Chondrocyte (in vitro differentiated cells): Measurements from ENCODE around the gene RFX1. TPM values are rescaled to one million over a fixed set of nuclear protein-coding genes. Genes with fewer than 3 reads are reported as not detected.
A peak's percentile ranks its signal among the peaks of the same experiment; 100 is the strongest.
"Not testable (repeated sequence)": the region's sequence is repeated elsewhere in the genome, so short reads cannot be mapped to it uniquely, and the experiment has no call there.

Source experiments
- DNase-seq: peaks from one replicate; pipeline ENCODE4 v3.0.0; 2021; ENCODE audit warnings: mixed read lengths, low spot score
- H3K27ac Mint-ChIP-seq: one replicate; pipeline ENCODE4 v1.8.0; 2021; ENCODE audit warnings: mild to moderate bottlenecking, moderate library complexity, mixed read lengths; ENCODE audit not compliant: unreplicated experiment
- H3K27me3 Mint-ChIP-seq: 2 replicates; pipeline ENCODE4 v1.8.0; 2021; ENCODE audit warnings: low read depth, mixed read lengths
- H3K36me3 Mint-ChIP-seq: 2 replicates; pipeline ENCODE4 v1.8.0; 2021; ENCODE audit warnings: low read depth, mixed read lengths
- H3K4me1 Mint-ChIP-seq: 2 replicates; pipeline ENCODE4 v1.8.0; 2021; ENCODE audit warnings: low read depth, mild to moderate bottlenecking, mixed read lengths
- H3K4me3 Mint-ChIP-seq: one replicate; pipeline ENCODE4 v1.8.0; 2021; ENCODE audit warnings: mild to moderate bottlenecking, moderate library complexity, mixed read lengths; ENCODE audit not compliant: unreplicated experiment
- H3K9me3 Mint-ChIP-seq: 2 replicates; pipeline ENCODE4 v1.8.0; 2021; ENCODE audit warnings: low read depth, mixed read lengths
- total RNA-seq: library from RNA; stranded (reverse); gene quantifications from 3 replicates; pipeline ENCODE4 v1.2.1, GENCODE V29; 2021
- TF ChIP-seq, protein P1 (sequence below): fragments of 200-600 bp; sonication (generic); IDR thresholded peaks from 2 replicates; pipeline ENCODE4 v1.5.0; 2021; ENCODE audit warnings: antibody characterized with exemption, mild to moderate bottlenecking, moderate library complexity

Gene RFX1
- total RNA-seq, 1 donor from 2014 or later, result 9.4 TPM

DNA sequence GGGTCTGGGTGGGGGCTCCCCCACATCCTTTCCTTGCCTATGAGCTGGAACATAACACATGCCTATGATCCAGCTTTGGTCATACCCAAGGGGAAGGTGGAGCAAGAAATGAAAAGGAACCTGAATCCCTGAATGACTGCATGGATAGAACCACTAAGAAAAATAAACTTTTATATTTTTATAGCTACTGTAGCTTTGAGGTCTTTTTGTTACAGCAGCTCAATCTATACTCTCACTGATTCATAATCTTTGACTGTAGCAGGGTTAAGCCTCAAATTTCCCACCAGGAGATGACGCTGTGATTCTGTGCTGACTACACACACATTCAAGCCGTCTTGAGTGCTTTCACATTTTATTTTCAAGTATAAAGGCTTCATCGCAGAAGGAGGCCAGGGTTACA lies 46.9 kb upstream of the RFX1 start:
- Mint-ChIP-seq H3K27ac (no peak overlapping the region), H3K27me3 (no peaks in the 10 kb centered on the region), H3K4me3 (no peak overlapping the region), H3K36me3 (peaks cover 1% of the 10 kb centered on the region), H3K9me3 (no peaks in the 10 kb centered on the region), H3K4me1 (peaks cover 5% of the 10 kb centered on the region)
- TF ChIP-seq, protein P1, sequence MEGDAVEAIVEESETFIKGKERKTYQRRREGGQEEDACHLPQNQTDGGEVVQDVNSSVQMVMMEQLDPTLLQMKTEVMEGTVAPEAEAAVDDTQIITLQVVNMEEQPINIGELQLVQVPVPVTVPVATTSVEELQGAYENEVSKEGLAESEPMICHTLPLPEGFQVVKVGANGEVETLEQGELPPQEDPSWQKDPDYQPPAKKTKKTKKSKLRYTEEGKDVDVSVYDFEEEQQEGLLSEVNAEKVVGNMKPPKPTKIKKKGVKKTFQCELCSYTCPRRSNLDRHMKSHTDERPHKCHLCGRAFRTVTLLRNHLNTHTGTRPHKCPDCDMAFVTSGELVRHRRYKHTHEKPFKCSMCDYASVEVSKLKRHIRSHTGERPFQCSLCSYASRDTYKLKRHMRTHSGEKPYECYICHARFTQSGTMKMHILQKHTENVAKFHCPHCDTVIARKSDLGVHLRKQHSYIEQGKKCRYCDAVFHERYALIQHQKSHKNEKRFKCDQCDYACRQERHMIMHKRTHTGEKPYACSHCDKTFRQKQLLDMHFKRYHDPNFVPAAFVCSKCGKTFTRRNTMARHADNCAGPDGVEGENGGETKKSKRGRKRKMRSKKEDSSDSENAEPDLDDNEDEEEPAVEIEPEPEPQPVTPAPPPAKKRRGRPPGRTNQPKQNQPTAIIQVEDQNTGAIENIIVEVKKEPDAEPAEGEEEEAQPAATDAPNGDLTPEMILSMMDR, result no peak
- DNase-seq, result no peak

DNA sequence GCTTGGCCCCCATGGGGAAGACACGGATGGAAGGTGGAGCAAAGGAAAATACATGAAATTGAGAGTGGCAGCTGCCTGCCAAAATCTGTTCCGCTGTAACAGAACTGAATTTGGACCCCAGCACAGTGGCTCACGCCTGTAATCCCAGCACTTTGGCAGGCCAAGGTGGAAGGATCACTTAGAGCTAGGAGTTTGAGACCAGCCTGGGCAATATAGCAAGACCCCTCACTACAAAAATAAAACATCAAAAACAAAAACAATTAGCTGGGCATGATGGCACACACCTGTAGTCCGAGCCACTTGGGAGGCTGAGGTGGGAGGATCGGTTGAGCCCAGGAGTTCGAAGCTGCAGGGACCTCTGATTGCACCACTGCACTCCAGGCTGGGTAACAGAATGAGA lies 46.4 kb upstream of the RFX1 start:
- TF ChIP-seq, protein P1, result no peak
- no peaks in the 10 kb centered on the region for H3K4me1 Mint-ChIP-seq
- DNase-seq, result no peak
- H3K36me3 Mint-ChIP-seq, result peaks cover 1% of the 10 kb centered on the region
- H3K27ac Mint-ChIP-seq, result no peak overlapping the region
- H3K27me3 Mint-ChIP-seq, result no peaks in the 10 kb centered on the region
- H3K4me3 Mint-ChIP-seq, result no peak overlapping the region
- H3K9me3 Mint-ChIP-seq, result no peaks in the 10 kb centered on the region

DNA sequence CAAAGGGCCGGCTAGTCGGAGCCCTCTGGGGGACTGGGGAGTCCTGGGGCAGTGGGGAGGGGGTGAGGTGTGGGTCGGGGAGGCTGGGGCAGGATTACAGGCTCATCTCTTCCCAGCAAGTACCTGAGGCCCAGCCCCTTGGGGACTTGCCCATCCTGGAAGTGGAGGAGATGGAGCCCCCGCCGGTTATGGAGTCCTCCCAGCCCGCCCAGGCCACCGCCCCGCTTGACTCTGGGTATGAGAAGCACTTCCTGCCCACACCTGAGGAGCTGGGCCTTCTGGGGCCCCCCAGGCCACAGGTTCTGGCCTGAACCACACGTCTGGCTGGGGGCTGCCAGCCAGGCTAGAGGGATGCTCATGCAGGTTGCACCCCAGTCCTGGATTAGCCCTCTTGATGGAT lies 45.9 kb upstream of the RFX1 start:
- H3K9me3 Mint-ChIP-seq, result no peaks in the 10 kb centered on the region
- H3K4me1 Mint-ChIP-seq, result no peaks in the 10 kb centered on the region
- H3K36me3 Mint-ChIP-seq, result peaks cover 1% of the 10 kb centered on the region
- no peak overlapping the region for H3K27ac Mint-ChIP-seq
- H3K27me3 Mint-ChIP-seq, result no peaks in the 10 kb centered on the region
- TF ChIP-seq, protein P1, result no peak
- H3K4me3 Mint-ChIP-seq, result no peak overlapping the region
- DNase-seq, result no peak

DNA sequence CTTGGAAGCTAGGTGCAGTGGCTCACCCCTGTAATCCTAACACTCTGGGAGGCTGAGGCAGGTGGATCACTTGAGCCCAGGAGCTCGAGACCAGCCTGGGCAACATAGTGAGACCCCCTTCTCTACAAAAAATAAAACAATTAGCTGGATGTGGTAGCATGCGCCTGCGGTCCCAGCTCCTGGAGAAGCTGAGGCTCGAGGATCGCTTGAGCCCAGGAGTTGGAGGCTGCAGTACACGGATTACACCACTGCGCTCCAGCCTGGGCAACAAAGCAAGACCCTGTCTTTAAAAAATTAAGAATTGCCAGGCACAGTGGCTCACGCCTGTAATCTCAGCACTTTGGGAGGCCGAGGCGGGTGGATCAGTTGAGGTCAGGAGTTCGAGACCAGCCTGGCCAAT lies 44.8 kb upstream of the RFX1 start:
- not testable (repeated sequence) for H3K27me3 Mint-ChIP-seq, DNase-seq, H3K4me3 Mint-ChIP-seq, H3K9me3 Mint-ChIP-seq, H3K36me3 Mint-ChIP-seq, H3K4me1 Mint-ChIP-seq, H3K27ac Mint-ChIP-seq

DNA sequence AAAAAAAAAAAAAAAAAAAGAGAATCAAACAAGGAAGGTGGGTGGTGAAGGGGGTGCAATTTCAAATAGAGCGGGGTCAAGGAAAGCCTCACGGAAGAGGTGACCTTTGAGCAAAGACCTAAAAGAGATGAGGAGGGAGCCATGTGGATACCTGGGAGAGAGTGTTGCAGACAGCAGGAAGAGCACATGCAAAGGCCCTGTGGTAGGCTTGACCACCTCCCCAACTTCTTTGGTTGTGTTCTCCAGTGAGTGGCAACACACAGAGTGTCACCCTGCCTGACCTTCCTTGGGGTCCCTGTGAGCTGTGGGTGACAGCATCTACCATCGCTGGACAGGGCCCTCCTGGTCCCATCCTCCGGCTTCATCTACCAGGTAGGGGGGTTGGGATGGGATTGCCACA lies 44.4 kb upstream of the RFX1 start:
- Mint-ChIP-seq H3K27me3 (no peaks in the 10 kb centered on the region), H3K36me3 (peaks cover 1% of the 10 kb centered on the region), H3K27ac (no peak overlapping the region), H3K4me3 (no peak overlapping the region), H3K9me3 (no peaks in the 10 kb centered on the region), H3K4me1 (no peaks in the 10 kb centered on the region)
- no peak for DNase-seq
- TF ChIP-seq, protein P1, result no peak

DNA sequence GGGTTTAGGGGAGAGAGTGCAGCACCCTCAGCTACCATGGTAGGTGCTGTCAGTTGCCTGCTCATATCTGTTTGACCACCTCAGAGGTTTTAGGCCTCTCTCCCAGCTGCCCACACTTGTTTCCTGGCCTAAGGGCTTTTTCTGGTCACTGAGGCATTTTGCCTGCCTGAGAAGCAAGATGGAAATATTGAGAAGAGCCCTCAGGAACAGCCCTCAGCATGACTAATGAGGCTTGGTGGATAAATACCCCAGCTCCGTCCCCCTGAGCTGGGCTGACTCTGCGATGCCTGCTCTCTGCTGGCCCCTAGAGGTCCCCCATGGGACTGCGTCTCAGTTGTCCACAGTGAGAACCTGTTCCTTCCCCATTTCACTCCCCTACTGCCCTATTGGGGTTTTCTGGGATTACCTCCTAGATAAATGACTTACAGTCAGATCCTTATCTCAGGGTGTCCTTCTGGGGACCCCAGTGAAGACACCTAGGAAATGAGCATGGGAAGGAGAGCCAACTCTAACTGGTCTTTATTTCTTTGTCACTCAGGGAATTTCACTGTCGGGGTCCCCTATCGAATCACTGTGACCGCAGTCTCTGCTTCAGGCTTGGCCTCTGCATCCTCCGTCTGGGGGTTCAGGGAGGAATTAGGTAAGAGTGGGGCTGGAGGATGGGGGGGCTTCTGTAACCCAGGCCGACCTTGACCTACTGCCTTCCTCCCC lies 42.5 kb upstream of the RFX1 start:
- no peak for DNase-seq
- H3K27ac Mint-ChIP-seq, result no peak overlapping the region
- no peaks in the 10 kb centered on the region for H3K27me3 Mint-ChIP-seq
- TF ChIP-seq, protein P1, result peak; percentile 82
- no peaks in the 10 kb centered on the region for H3K4me1 Mint-ChIP-seq
- no peak overlapping the region for H3K4me3 Mint-ChIP-seq
- peaks cover 1% of the 10 kb centered on the region for H3K36me3 Mint-ChIP-seq
- H3K9me3 Mint-ChIP-seq, result no peaks in the 10 kb centered on the region

DNA sequence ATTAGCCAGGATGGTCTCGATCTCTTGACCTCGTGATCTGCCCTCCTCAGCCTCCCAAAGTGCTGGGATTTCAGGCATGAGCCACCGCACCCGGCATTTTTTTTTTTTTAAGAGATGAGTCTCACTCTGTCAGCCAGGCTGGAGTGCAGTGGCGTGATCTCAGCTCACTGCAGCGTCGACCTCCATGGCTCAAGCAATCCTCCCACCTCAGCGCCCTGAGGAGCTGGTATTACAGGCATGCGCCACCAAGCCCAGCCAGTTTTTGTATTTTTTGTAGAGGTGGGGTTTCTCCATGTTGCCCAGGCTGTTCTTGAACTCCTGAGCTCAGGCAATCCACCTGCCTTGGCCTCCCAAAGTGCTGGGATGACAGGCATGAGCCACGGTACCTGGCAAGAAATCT lies 41.7 kb upstream of the RFX1 start:
- DNase-seq, H3K36me3 Mint-ChIP-seq, H3K4me1 Mint-ChIP-seq, H3K4me3 Mint-ChIP-seq, H3K27ac Mint-ChIP-seq, H3K27me3 Mint-ChIP-seq, H3K9me3 Mint-ChIP-seq: not testable (repeated sequence)
